Neural cell (in vitro differentiated cells): Measurements from ENCODE around the gene GAPDH. TPM values are rescaled to one million over a fixed set of nuclear protein-coding genes. Genes with fewer than 3 reads are reported as not detected.

ENCODE experiments used
- H2AFZ ChIP-seq: fragments of 200-600, 300-800 bp; sonication (generic), shearing (Covaris generic); 2 replicates; pipeline ENCODE4 v1.6.0; 2014; ENCODE audit warnings: low read depth, mild to moderate bottlenecking, antibody characterized with exemption, low read length, moderate library complexity
- H3F3A ChIP-seq: fragments of 200-600 bp; shearing (Covaris generic); 2 replicates; pipeline ENCODE4 v1.6.1; 2016; ENCODE audit warnings: mild to moderate bottlenecking, moderate library complexity, mixed read lengths, antibody characterized with exemption, low read length; ENCODE audit not compliant: insufficient read depth, poor library complexity, severe bottlenecking
- H3K27ac ChIP-seq: fragments of 200-600, 300-800 bp; sonication (generic), shearing (Covaris generic); 2 replicates; pipeline ENCODE4 v1.5.1; 2014; ENCODE audit warnings: mild to moderate bottlenecking, low read length, moderate library complexity
- H3K27me3 ChIP-seq: fragments of 300-800, 200-600 bp; sonication (generic), shearing (Covaris generic); 2 replicates; pipeline ENCODE4 v1.6.0; 2014; ENCODE audit warnings: mild to moderate bottlenecking, low read depth, low read length, moderate library complexity; ENCODE audit not compliant: insufficient read depth
- H3K36me3 ChIP-seq: fragments of 300-800, 200-600 bp; sonication (generic), shearing (Covaris generic); 2 replicates; pipeline ENCODE4 v1.5.1; 2014; ENCODE audit warnings: mild to moderate bottlenecking, antibody characterized with exemption, low read length, moderate library complexity; ENCODE audit not compliant: insufficient read depth
- H3K4me2 ChIP-seq: fragments of 300-800, 200-600 bp; sonication (generic), shearing (Covaris generic); 2 replicates; pipeline ENCODE4 v1.6.0; 2014; ENCODE audit warnings: mild to moderate bottlenecking, low read length
- H3K4me3 ChIP-seq: fragments of 300-800, 200-600 bp; sonication (generic), shearing (Covaris generic); 2 replicates; pipeline ENCODE4 v1.5.1; 2014; ENCODE audit warnings: mild to moderate bottlenecking, low read length, moderate library complexity
- H3K79me2 ChIP-seq: fragments of 200-600 bp; shearing (Covaris generic); replicated peaks from 2 replicates; pipeline ENCODE4 v1.6.0; 2014; ENCODE audit warnings: mild to moderate bottlenecking, low read length, moderate library complexity; ENCODE audit not compliant: insufficient read depth
- H3K9ac ChIP-seq: fragments of 300-800, 200-600 bp; sonication (generic), shearing (Covaris generic); 2 replicates; pipeline ENCODE4 v1.6.1; 2016; ENCODE audit warnings: mild to moderate bottlenecking, low read length, mixed read lengths
- H3K9me2 ChIP-seq: fragments of 200-600 bp; shearing (Covaris generic); 2 replicates; pipeline ENCODE4 v1.6.1; 2016; ENCODE audit warnings: mild to moderate bottlenecking, low read length, mixed read lengths; ENCODE audit not compliant: insufficient read depth
- H3K9me3 ChIP-seq: fragments of 200-600, 300-800 bp; sonication (generic), shearing (Covaris generic); 2 replicates; pipeline ENCODE4 v1.6.1; 2016; ENCODE audit warnings: mild to moderate bottlenecking, mixed run types, low read length, moderate library complexity, mixed read lengths
- H4K20me1 ChIP-seq: fragments of 200-600 bp; shearing (Covaris generic); 2 replicates; pipeline ENCODE4 v1.6.1; 2016; ENCODE audit warnings: mild to moderate bottlenecking, mixed run types; ENCODE audit not compliant: insufficient read depth
- EP300 ChIP-seq: fragments of 450-650 bp; conservative IDR thresholded peaks from 2 replicates; pipeline ENCODE4 v1.6.1; 2014; ENCODE audit warnings: antibody characterized with exemption, mild to moderate bottlenecking, moderate library complexity; ENCODE audit not compliant: poor library complexity, severe bottlenecking
- EZH2 ChIP-seq: fragments of 200-600, 300-800 bp; shearing (Covaris generic), sonication (generic); IDR thresholded peaks from 2 replicates; pipeline ENCODE4 v1.6.1; 2014; ENCODE audit warnings: antibody characterized with exemption, low read length, borderline replicate concordance, mild to moderate bottlenecking; ENCODE audit not compliant: insufficient read depth, poor library complexity, severe bottlenecking
- MXI1 ChIP-seq: fragments of 450-650 bp; conservative IDR thresholded peaks from 2 replicates; pipeline ENCODE4 v1.6.1; 2014; ENCODE audit warnings: antibody characterized with exemption, mild to moderate bottlenecking; ENCODE audit not compliant: poor library complexity, severe bottlenecking
- POLR2AphosphoS5 ChIP-seq: IDR thresholded peaks from 2 replicates; pipeline ENCODE4 v1.6.1; 2012
- RAD21 ChIP-seq: fragments of 450-650 bp; conservative IDR thresholded peaks from 2 replicates; pipeline ENCODE4 v1.6.1; 2014; ENCODE audit warnings: antibody characterized with exemption, mild to moderate bottlenecking, moderate library complexity
- REST ChIP-seq: IDR thresholded peaks from 2 replicates; pipeline ENCODE4 v1.6.1; 2012; ENCODE audit warnings: borderline replicate concordance
- SMC3 ChIP-seq: fragments of 450-650 bp; conservative IDR thresholded peaks from 2 replicates; pipeline ENCODE4 v1.6.1; 2014; ENCODE audit warnings: antibody characterized with exemption, mild to moderate bottlenecking, moderate library complexity; ENCODE audit not compliant: poor library complexity
- TAF1 ChIP-seq: IDR thresholded peaks from 2 replicates; pipeline ENCODE4 v1.6.1; 2012; ENCODE audit warnings: low read depth
- polyA plus RNA-seq: library from polyadenylated mRNA; depleted of rRNA; stranded (reverse); fragments of >200 nt; gene quantifications from 2 replicates; pipeline ENCODE4 v1.2.3, GENCODE V29; 2014
- TF ChIP-seq, protein P1 (sequence below): fragments of 450-650 bp; IDR thresholded peaks from 2 replicates; pipeline ENCODE4 v1.5.1; 2014; ENCODE audit warnings: antibody characterized with exemption, mild to moderate bottlenecking, moderate library complexity; ENCODE audit not compliant: poor library complexity, severe bottlenecking

The GAPDH gene
- polyA plus RNA-seq, 1 donor from 2014 or later = 1,673 TPM

GRCh38 chr12:6530576-6531260 lies 3.6 kb upstream of the GAPDH start:
- Histone ChIP-seq H2AFZ (no peak overlapping the region), H3K9me2 (no peaks in the 10 kb centered on the region), H3K27me3 (no peaks in the 10 kb centered on the region), H3K9me3 (no peaks in the 10 kb centered on the region), H3K27ac (no peak overlapping the region), H3K4me2 (no peak overlapping the region), H3K36me3 (no peaks in the 10 kb centered on the region), H3K9ac (no peak overlapping the region), H3K79me2 (peaks cover 11% of the 10 kb centered on the region), H3F3A (peaks cover 4% of the 10 kb centered on the region), H4K20me1 (peaks cover 4% of the 10 kb centered on the region), H3K4me3 (no peak overlapping the region)
- TF ChIP-seq REST = no peak
- no peak for TF ChIP-seq MXI1
- TF ChIP-seq SMC3 = no peak
- TF ChIP-seq, protein P1, sequence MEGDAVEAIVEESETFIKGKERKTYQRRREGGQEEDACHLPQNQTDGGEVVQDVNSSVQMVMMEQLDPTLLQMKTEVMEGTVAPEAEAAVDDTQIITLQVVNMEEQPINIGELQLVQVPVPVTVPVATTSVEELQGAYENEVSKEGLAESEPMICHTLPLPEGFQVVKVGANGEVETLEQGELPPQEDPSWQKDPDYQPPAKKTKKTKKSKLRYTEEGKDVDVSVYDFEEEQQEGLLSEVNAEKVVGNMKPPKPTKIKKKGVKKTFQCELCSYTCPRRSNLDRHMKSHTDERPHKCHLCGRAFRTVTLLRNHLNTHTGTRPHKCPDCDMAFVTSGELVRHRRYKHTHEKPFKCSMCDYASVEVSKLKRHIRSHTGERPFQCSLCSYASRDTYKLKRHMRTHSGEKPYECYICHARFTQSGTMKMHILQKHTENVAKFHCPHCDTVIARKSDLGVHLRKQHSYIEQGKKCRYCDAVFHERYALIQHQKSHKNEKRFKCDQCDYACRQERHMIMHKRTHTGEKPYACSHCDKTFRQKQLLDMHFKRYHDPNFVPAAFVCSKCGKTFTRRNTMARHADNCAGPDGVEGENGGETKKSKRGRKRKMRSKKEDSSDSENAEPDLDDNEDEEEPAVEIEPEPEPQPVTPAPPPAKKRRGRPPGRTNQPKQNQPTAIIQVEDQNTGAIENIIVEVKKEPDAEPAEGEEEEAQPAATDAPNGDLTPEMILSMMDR = no peak

GRCh38 chr12:6532051-6532926 lies 2.0 kb upstream of the GAPDH start:
- Histone ChIP-seq H3K4me3 (peak overlapping the region; percentile 100), H3K36me3 (peaks cover 11% of the 10 kb centered on the region), H3K27me3 (no peaks in the 10 kb centered on the region), H3F3A (peaks cover 4% of the 10 kb centered on the region), H3K9ac (peak overlapping the region; percentile 99), H3K79me2 (peaks cover 20% of the 10 kb centered on the region), H3K9me2 (no peaks in the 10 kb centered on the region), H3K4me2 (peak overlapping the region; percentile 49), H4K20me1 (peaks cover 9% of the 10 kb centered on the region), H3K27ac (peak overlapping the region; percentile 98), H3K9me3 (no peaks in the 10 kb centered on the region), H2AFZ (peak overlapping the region; percentile 32)
- TF ChIP-seq EP300 = peak; percentile 63
- no peak for TF ChIP-seq TAF1
- peak; percentile 17 for TF ChIP-seq RAD21
- peak; percentile 74 for TF ChIP-seq POLR2AphosphoS5
- TF ChIP-seq MXI1 = peak; percentile 74
- TF ChIP-seq, protein P1 = no peak
- TF ChIP-seq REST = peak; percentile 59
- no peak for TF ChIP-seq EZH2
- TF ChIP-seq SMC3 = peak; percentile 11
